GM12878 (cell line): ENCODE data around the gene SKIC8.

Experiments
- BCL11A ChIP-seq: IDR thresholded peaks from 2 replicates; pipeline ENCODE4 v1.6.1; 2011; ENCODE audit warnings: low read depth, low read length
- BHLHE40 ChIP-seq, 2 experiments: fragments of 450-650 bp in 1 of 2; IDR thresholded peaks; 2 replicates each; pipeline ENCODE4 v1.6.1; 2011 to 2017; ENCODE audit warnings: low read depth in 2 of 2, borderline replicate concordance in 1 of 2, improper control_type of control experiment in 1 of 2, low read length in 1 of 2, mild to moderate bottlenecking in 1 of 2
- CREB1 ChIP-seq: IDR thresholded peaks from 2 replicates; pipeline ENCODE4 v1.6.1; 2012; ENCODE audit warnings: low read depth, mild to moderate bottlenecking, inconsistent platforms
- MEF2A ChIP-seq: IDR thresholded peaks from 2 replicates; pipeline ENCODE4 v1.6.1; 2011; ENCODE audit warnings: low read depth, mild to moderate bottlenecking, low read length, moderate library complexity; ENCODE audit not compliant: insufficient read depth
- NFYA ChIP-seq: IDR thresholded peaks from 2 replicates; pipeline ENCODE4 v1.6.1; 2011; ENCODE audit warnings: low read depth, mild to moderate bottlenecking, low read length, improper control_type of control experiment, borderline replicate concordance
- POLR2A ChIP-seq: IDR thresholded peaks from 2 replicates; pipeline ENCODE4 v1.6.1; 2011; ENCODE audit warnings: low read depth, mild to moderate bottlenecking, low read length
- ZSCAN29 ChIP-seq: fragments of 450-650 bp; IDR thresholded peaks from 2 replicates; pipeline ENCODE4 v1.6.1; 2017; ENCODE audit warnings: mild to moderate bottlenecking, moderate library complexity
- TF ChIP-seq, protein P1 (sequence below): IDR thresholded peaks from 2 replicates; pipeline ENCODE4 v1.6.1; 2012; ENCODE audit warnings: low read depth, low read length, improper control_type of control experiment
- TF ChIP-seq, protein P2 (sequence below), 3 experiments: IDR thresholded peaks in 2 of 3; conservative IDR thresholded peaks in 1 of 3; 2 replicates each; pipeline ENCODE4 v1.5.1; 2011; ENCODE audit warnings: low read depth in 3 of 3, low read length in 3 of 3, mild to moderate bottlenecking in 3 of 3, control low read depth in 2 of 3, moderate library complexity in 2 of 3, inconsistent platforms in 1 of 3, mixed read lengths in 1 of 3; ENCODE audit not compliant: control insufficient read depth in 2 of 3, insufficient read depth in 1 of 3; ENCODE audit errors: extremely low read depth in 1 of 3

DNA sequence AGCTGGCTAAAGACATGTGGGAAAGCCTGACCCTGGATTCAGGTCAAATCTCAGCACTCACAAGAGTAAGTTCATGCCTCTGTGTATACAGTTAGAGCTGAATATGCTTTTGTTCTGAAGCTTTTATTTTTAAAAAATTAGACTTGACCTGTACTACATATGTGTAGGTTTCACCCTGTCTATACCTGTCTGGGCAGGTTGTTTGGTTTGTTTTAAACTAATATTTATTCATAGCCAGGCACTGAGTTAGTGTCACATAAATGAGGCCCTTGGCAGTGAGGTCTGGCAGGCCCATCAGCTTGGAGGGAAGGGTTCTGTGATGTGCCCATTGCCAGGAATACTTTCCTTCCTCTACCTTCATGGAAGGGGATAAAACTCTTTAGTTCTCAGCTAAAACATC, 33.2 kb downstream of the SKIC8 start:
- TF ChIP-seq, protein P1, sequence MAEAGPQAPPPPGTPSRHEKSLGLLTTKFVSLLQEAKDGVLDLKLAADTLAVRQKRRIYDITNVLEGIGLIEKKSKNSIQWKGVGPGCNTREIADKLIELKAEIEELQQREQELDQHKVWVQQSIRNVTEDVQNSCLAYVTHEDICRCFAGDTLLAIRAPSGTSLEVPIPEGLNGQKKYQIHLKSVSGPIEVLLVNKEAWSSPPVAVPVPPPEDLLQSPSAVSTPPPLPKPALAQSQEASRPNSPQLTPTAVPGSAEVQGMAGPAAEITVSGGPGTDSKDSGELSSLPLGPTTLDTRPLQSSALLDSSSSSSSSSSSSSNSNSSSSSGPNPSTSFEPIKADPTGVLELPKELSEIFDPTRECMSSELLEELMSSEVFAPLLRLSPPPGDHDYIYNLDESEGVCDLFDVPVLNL, result no peak
- TF ChIP-seq CREB1 (no peak), NFYA (no peak), POLR2A (no peak), MEF2A (no peak), BCL11A (no peak), ZSCAN29 (no peak), BHLHE40 (IDR thresholded peaks at IDR 0.05; ENCODE audit: borderline replicate concordance in 1 of 2, low read depth in 2 of 2, low read length in 1 of 2) (no peak)
- TF ChIP-seq, protein P2, sequence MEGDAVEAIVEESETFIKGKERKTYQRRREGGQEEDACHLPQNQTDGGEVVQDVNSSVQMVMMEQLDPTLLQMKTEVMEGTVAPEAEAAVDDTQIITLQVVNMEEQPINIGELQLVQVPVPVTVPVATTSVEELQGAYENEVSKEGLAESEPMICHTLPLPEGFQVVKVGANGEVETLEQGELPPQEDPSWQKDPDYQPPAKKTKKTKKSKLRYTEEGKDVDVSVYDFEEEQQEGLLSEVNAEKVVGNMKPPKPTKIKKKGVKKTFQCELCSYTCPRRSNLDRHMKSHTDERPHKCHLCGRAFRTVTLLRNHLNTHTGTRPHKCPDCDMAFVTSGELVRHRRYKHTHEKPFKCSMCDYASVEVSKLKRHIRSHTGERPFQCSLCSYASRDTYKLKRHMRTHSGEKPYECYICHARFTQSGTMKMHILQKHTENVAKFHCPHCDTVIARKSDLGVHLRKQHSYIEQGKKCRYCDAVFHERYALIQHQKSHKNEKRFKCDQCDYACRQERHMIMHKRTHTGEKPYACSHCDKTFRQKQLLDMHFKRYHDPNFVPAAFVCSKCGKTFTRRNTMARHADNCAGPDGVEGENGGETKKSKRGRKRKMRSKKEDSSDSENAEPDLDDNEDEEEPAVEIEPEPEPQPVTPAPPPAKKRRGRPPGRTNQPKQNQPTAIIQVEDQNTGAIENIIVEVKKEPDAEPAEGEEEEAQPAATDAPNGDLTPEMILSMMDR (IDR thresholded peaks at IDR 0.05 in 2 of 3, conservative IDR thresholded peaks at IDR 0.05 in 1 of 3; ENCODE audit: control insufficient read depth in 2 of 3, extremely low read depth in 1 of 3, insufficient read depth in 1 of 3, low read depth in 3 of 3, low read length in 3 of 3), result no peak
